Measurements from ENCODE around the gene MTARC2. TPM values are rescaled to one million over a fixed set of nuclear protein-coding genes. Genes with fewer than 3 reads are reported as not detected.
A peak's percentile ranks its signal among the peaks of the same experiment; 100 is the strongest.

MTARC2 gene
- total and polyA plus RNA-seq, 10 of the 15 experiments (the other 5 are each of a cell fraction or from before 2014, with no cell fraction given) = 1.9 to 5.5 (median 3.3) TPM

GRCh38 chr1:220770245-220770913, 22.3 kb downstream of the MTARC2 start:
- peak; percentile 49 for DNase-seq (ENCODE audit: low read depth, low spot score)
- H3K4me2 ChIP-seq (ENCODE audit: control insufficient read depth, insufficient read depth) = peak overlapping the region; percentile 63; the same call in 1 of the 2 replicates
- no peaks in the 10 kb centered on the region; the same call in none of the 2 replicates for H3K4me1 ChIP-seq (ENCODE audit: control insufficient read depth, insufficient read depth, low read length)
- H3K79me2 ChIP-seq (ENCODE audit: control insufficient read depth, insufficient read depth, low read length) = no peaks in the 10 kb centered on the region
- TSS peak; percentile 93 for BruUV-seq (replicated peaks)
- peak overlapping the region; percentile 34; the same call in 1 of the 2 replicates for H3K9ac ChIP-seq (ENCODE audit: control insufficient read depth, insufficient read depth, low read length)
- no peak for FAIRE-seq
- in situ Hi-C loops (cut with MboI) = loop anchor here (10.0 kb wide), 1 partner anchor 86 kb away; no protein-coding TSS in a partner anchor
- ChIA-PET CTCF (interaction anchor here (1.0 to 1.9 kb wide), 6 partner anchors 10 to 490 kb away, joined by 3 to 9 read pairs (median 4); no protein-coding TSS in a partner anchor), RAD21 (ENCODE audit: unreplicated experiment) (interaction anchor here (0.6 to 5.5 kb wide), 4 partner anchors 37 to 550 kb away, joined by 3 to 33 read pairs (median 4); no protein-coding TSS in a partner anchor), SMC1A (ENCODE audit: uncharacterized antibody, unreplicated experiment) (interaction anchor here (0.6 to 1.7 kb wide), 7 partner anchors 9 to 826 kb away, joined by 3 to 8 read pairs (median 3); no protein-coding TSS in a partner anchor), POLR2A (interaction anchor here (1.2 to 1.3 kb wide), 2 partner anchors 14 to 551 kb away, joined by 3 read pairs; no protein-coding TSS in a partner anchor)
- H3K9me3 ChIP-seq (replicated peaks; ENCODE audit: control insufficient read depth, insufficient read depth, low read length) = no peaks in the 10 kb centered on the region; the same call in 2 of the 3 replicates
- intact Hi-C loops (cut with micrococcal nuclease; ENCODE audit: unreplicated experiment) = loop anchor here (10.0 kb wide), 1 partner anchor 226 kb away; no protein-coding TSS in a partner anchor
- H3K27me3 ChIP-seq (replicated peaks in 1 of 2; ENCODE audit: control insufficient read depth in 2 of 2, insufficient read depth in 2 of 2, low read length in 1 of 2) = no peaks in the 10 kb centered on the region
- under 1% methylated on average over 15 of the region's 15 CpGs for WGBS (ENCODE audit: insufficient coverage, insufficient replicate concordance, low lambda C conversion rate, missing lambda C conversion rate)
- peak overlapping the region; percentile 69 for H3K27ac ChIP-seq (ENCODE audit: control insufficient read depth, insufficient read depth)
- no peaks in the 10 kb centered on the region for H3K36me3 ChIP-seq (ENCODE audit: control insufficient read depth in 2 of 2, insufficient read depth in 2 of 2, low read length in 1 of 2)
- H3K4me3 ChIP-seq = 0 out of 2 replicates have a peak overlapping the region, but pooled peaks have one; percentile 37
- peak overlapping the region; percentile 47 for H2AFZ ChIP-seq (ENCODE audit: control insufficient read depth, low read depth, low read length)
- H4K20me1 ChIP-seq (ENCODE audit: control insufficient read depth, insufficient read depth) = no peaks in the 10 kb centered on the region
- ATAC-seq = peak; percentile 75
- TF ChIP-seq CUX1 (IDR thresholded peaks at IDR 0.05; ENCODE audit: insufficient replicate concordance, low read depth, low read length) (peak; percentile 64), HCFC1 (IDR thresholded peaks at IDR 0.05; ENCODE audit: low read length) (no peak), ZBTB11 (CRISPR knock-in tag; IDR thresholded peaks at IDR 0.05) (no peak), POLR2AphosphoS5 (IDR thresholded peaks at IDR 0.05; ENCODE audit: low read length) (0 out of 2 replicates have a peak, but pooled peaks have one; percentile 44), MEF2B (IDR thresholded peaks at IDR 0.05; ENCODE audit: partially characterized antibody, poor library complexity, severe bottlenecking) (no peak), RAD21 (IDR thresholded peaks at IDR 0.05; ENCODE audit: insufficient read depth, low read depth, low read length) (no peak), CBX5 (IDR thresholded peaks at IDR 0.05; ENCODE audit: low read depth) (no peak), BACH1 (IDR thresholded peaks at IDR 0.05; ENCODE audit: borderline replicate concordance) (0 out of 2 replicates have a peak, but pooled peaks have one; percentile 25)

Measured in GM12878 (cell line).